Measurements from ENCODE around the gene COX11. TPM values are rescaled to one million over a fixed set of nuclear protein-coding genes. Genes with fewer than 3 reads are reported as not detected.

Gene COX11
- total and polyA plus RNA-seq, 2 donors (not counting 3 experiments of a cell fraction or from before 2014, with no cell fraction given) = 47.3 to 55.9 TPM

DNA sequence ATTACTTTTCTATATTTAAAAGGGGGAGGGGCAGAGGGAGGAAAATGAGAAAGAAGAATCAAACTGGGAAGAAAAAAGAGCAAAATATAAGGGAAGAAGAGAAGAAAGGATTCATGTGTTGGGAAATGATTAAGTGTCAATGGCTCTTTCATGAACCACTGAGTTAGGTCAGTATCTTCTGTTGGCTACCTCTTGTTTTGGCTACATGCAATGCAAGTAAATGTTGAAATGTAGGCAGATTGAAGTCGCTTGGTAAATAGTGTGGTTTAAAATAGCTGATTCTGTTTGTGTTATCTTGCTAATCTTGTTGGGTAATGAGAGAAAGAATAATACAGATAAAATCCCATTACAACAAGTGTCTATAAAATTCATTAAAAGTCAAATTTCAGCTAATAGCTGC, 27.2 kb downstream of the COX11 start:
- H3K79me2 ChIP-seq (ENCODE audit: control insufficient read depth, insufficient read depth, low read length) = no peaks in the 10 kb centered on the region
- no peaks in the 10 kb centered on the region for H3K9me1 ChIP-seq (replicated peaks; ENCODE audit: control insufficient read depth, extremely low read depth, insufficient read depth, low read length)
- POLR2A ChIA-PET = no interaction called here
- no peak overlapping the region for H3K4me2 ChIP-seq (ENCODE audit: insufficient read depth, low read length)
- H2AFZ ChIP-seq (ENCODE audit: low read depth, low read length) = no peak overlapping the region
- intact Hi-C loops (cut with micrococcal nuclease) (no loop called here), dilution Hi-C loops (cut with MboI; ENCODE audit: extremely low pct_ligation_motif_present, low sequenced_read_pairs) (no loop called here)
- DNase-seq (ENCODE audit: low read depth, low spot score) = no peak
- H3K36me3 ChIP-seq (ENCODE audit: control insufficient read depth in 2 of 2, extremely low read depth in 1 of 2, insufficient read depth in 2 of 2, low read length in 2 of 2) = no peaks in the 10 kb centered on the region
- CTCF ChIA-PET = no interaction called here
- no peak overlapping the region for H3K9ac ChIP-seq (replicated peaks; ENCODE audit: extremely low read depth, insufficient read depth, low read length)
- BruUV-seq (replicated peaks) = no TSS peak
- H3K4me3 ChIP-seq (replicated peaks in 1 of 3; ENCODE audit: insufficient read depth in 1 of 3, low read depth in 1 of 3, low read length in 3 of 3) = no peak overlapping the region
- H3K9me3 ChIP-seq (replicated peaks; ENCODE audit: control insufficient read depth, insufficient read depth, low read length) = no peaks in the 10 kb centered on the region
- no peaks in the 10 kb centered on the region for H4K20me1 ChIP-seq (replicated peaks; ENCODE audit: control insufficient read depth, extremely low read depth, insufficient read depth, low read length)
- H3K27ac ChIP-seq (ENCODE audit: insufficient read depth, low read depth, low read length) = no peak overlapping the region
- no peak for FAIRE-seq
- H3K4me1 ChIP-seq (ENCODE audit: control insufficient read depth, extremely low read depth, insufficient read depth, low read length) = no peaks in the 10 kb centered on the region
- no peak for TF ChIP-seq EZH2 (IDR thresholded peaks at IDR 0.05; ENCODE audit: borderline replicate concordance, low read depth, low read length, severe bottlenecking)
- no peak for TF ChIP-seq JUN (IDR thresholded peaks at IDR 0.05; ENCODE audit: borderline replicate concordance, insufficient read depth, insufficient read length, low read depth)
- TF ChIP-seq FOS (IDR thresholded peaks at IDR 0.05; ENCODE audit: borderline replicate concordance, insufficient read depth, low read length) = no peak
- no peak for TF ChIP-seq POLR2A (IDR thresholded peaks at IDR 0.05; ENCODE audit: low read depth, low read length)
- no peak for TF ChIP-seq GATA2 (IDR thresholded peaks at IDR 0.05; ENCODE audit: insufficient read depth, insufficient read length, low read depth, low read length)
- no peak for TF ChIP-seq POLR2AphosphoS5 (IDR thresholded peaks at IDR 0.05; ENCODE audit: insufficient read depth, low read depth, low read length)
- TF ChIP-seq, protein P1, sequence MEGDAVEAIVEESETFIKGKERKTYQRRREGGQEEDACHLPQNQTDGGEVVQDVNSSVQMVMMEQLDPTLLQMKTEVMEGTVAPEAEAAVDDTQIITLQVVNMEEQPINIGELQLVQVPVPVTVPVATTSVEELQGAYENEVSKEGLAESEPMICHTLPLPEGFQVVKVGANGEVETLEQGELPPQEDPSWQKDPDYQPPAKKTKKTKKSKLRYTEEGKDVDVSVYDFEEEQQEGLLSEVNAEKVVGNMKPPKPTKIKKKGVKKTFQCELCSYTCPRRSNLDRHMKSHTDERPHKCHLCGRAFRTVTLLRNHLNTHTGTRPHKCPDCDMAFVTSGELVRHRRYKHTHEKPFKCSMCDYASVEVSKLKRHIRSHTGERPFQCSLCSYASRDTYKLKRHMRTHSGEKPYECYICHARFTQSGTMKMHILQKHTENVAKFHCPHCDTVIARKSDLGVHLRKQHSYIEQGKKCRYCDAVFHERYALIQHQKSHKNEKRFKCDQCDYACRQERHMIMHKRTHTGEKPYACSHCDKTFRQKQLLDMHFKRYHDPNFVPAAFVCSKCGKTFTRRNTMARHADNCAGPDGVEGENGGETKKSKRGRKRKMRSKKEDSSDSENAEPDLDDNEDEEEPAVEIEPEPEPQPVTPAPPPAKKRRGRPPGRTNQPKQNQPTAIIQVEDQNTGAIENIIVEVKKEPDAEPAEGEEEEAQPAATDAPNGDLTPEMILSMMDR (IDR thresholded peaks at IDR 0.05; ENCODE audit: extremely low read depth in 1 of 2, insufficient read depth in 1 of 2, low read depth in 1 of 2, low read length in 2 of 2) = no peak
- TF ChIP-seq MYC (IDR thresholded peaks at IDR 0.05; ENCODE audit: low read depth, low read length) = no peak
- TF ChIP-seq, protein P2, sequence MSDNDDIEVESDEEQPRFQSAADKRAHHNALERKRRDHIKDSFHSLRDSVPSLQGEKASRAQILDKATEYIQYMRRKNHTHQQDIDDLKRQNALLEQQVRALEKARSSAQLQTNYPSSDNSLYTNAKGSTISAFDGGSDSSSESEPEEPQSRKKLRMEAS (IDR thresholded peaks at IDR 0.05; ENCODE audit: insufficient read depth, insufficient read length) = no peak
- H3K27me3 ChIP-seq (ENCODE audit: control insufficient read depth in 2 of 2, insufficient read depth in 2 of 2, low read length in 2 of 2) = peaks cover 0 to 2% of the 10 kb centered on the region in 2 experiments
